GM15510 (cell line): ENCODE results near the gene MMP20.

Experiments used
- POLR2A ChIP-seq: IDR thresholded peaks from 3 replicates; pipeline ENCODE4 v1.6.1; 2011; ENCODE audit warnings: borderline replicate concordance; ENCODE audit not compliant: insufficient read length; ENCODE audit errors: extremely low read depth

MMP20 gene

GRCh38 chr11:102633385-102634026 is 8.4 kb upstream of the MMP20 start:
- no peak for TF ChIP-seq POLR2A

GRCh38 chr11:102632026-102632425 is 6.9 kb upstream of the MMP20 start:
- no peak for TF ChIP-seq POLR2A

- TF ChIP-seq POLR2A: no peak
Measured at GRCh38 chr11:102630598-102631448, 5.7 kb upstream of the MMP20 start.

GRCh38 chr11:102626676-102627075 is 1.5 kb upstream of the MMP20 start:
- TF ChIP-seq POLR2A: no peak

GRCh38 chr11:102623998-102624397 is 1.1 kb downstream of the MMP20 start:
- TF ChIP-seq POLR2A: no peak

GRCh38 chr11:102623128-102623527 is 2.0 kb downstream of the MMP20 start:
- no peak for TF ChIP-seq POLR2A

- TF ChIP-seq POLR2A: no peak
Measured at GRCh38 chr11:102622258-102622657, 2.9 kb downstream of the MMP20 start.

GRCh38 chr11:102620818-102621561 is 4.1 kb downstream of the MMP20 start:
- no peak for TF ChIP-seq POLR2A

GRCh38 chr11:102620179-102620578 is 5.0 kb downstream of the MMP20 start:
- TF ChIP-seq POLR2A: no peak

- TF ChIP-seq POLR2A: no peak
Measured at GRCh38 chr11:102617466-102618008, 7.6 kb downstream of the MMP20 start.

- no peak for TF ChIP-seq POLR2A
Measured at GRCh38 chr11:102615894-102616432, 9.2 kb downstream of the MMP20 start.

- no peak for TF ChIP-seq POLR2A
Measured at GRCh38 chr11:102615077-102615893, 9.8 kb downstream of the MMP20 start.

GRCh38 chr11:102614485-102614884 is 10.6 kb downstream of the MMP20 start:
- TF ChIP-seq POLR2A: no peak

GRCh38 chr11:102614031-102614430 is 11.1 kb downstream of the MMP20 start:
- no peak for TF ChIP-seq POLR2A
